GM18858 (cell line): ENCODE measurements around the gene TACR2.

Source experiments
- ATAC-seq: cut with Tn5 transposase; IDR thresholded peaks from one replicate; pipeline ENCODE4 v1.9.1; 2021; ENCODE audit not compliant: unreplicated experiment

TACR2 gene

GRCh38 chr10:69416695-69417094 lies at the start of gene TACR2:
TACR2 (minus strand) TSS chr10:69416918; CDS start chr10:69416323, 595 bp downstream.
- ATAC-seq, result no peak

DNA sequence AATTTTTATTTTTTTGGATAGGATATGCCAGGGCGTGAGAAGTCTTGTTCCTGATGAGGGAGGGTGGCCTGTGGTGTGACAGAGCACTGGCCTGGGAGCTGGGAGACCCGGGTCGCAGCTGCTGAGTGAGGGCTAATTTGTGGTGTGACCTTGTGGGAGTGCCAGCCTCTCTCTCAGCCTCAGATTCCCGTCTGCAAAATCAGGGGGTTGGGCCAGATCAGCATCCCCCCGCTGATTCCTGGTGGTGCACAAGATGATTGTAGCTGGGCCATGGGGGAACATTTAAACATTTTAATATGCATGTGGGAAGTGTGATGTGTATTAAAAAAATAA lies 49.4 kb upstream of the TACR2 start:
- ATAC-seq, result no peak

GRCh38 chr10:69465457-69466157 lies 48.9 kb upstream of the TACR2 start:
- no peak for ATAC-seq

GRCh38 chr10:69464801-69465401 lies 48.2 kb upstream of the TACR2 start:
- no peak for ATAC-seq

DNA sequence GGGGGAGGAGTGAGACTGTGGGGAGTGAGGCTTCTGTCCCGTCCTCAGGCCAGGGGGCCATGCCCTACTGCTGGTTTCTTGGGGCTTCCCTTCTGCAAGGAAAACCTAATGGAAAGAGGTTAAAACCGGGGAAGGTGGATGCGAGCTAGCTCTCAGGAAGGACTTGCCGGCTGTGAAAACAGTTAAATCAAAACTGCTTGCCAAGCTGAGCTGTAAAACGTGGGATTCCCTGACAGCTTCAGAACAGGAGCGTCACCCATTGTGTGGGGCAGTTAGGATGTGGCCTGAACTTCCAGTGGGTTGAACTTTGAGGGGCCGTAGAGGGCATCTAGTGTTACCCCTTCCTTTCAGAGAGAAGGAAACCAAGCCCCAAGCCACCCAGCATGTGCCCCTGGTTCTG lies 47.7 kb upstream of the TACR2 start:
- ATAC-seq, result no peak

DNA sequence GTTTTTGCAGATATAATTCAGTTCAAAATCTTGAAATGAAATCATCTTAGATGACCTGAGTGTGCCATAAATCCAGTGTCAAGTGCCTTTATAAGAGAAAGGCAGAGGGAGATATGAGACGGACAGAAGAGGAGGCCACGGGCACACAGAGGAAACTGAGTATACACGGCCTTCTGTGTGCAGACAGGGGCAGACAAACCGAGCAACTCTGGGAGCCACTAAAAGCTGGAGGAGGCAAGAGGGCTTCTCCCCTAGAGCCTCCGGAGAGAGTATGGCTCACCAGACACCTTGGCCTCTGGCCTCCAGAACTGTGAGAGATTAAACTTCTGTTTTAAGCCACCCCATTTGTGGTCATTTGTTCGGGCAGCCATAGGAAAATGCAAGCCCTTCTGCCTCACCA lies 47.2 kb upstream of the TACR2 start:
- no peak for ATAC-seq

GRCh38 chr10:69461243-69462025 lies 44.7 kb upstream of the TACR2 start:
- no peak for ATAC-seq

DNA sequence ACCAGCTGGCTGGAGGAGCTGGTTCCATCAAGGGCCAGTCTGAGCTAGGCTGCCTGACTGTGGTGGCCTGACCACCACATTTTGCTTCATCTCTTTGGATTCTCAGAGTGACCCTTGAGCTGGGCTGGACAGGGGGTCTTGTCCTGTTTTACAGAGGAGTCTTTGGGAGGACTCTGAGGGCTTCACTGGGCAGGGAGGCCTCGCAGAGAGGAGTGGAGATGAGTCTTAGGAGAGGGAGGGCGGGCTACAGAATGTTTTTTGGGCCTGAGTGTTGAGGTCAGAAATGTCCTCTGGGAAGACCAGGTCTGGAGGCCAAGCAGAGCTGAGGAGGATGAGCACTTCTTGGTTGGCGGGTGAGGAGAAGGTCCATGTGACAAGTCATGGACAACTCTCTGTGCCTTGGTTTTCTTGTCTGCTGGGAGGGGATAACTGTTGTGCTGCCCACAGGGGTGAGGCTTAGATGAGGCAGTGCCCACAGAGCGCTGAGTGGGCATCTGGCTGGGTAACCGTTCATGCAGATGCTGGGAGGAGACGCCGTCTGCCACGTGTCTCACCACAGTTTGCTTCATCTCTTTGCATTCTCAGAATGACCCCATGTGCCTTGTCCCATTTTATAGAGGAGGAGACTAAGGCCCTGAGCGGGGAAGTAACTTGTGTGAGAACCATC lies 44.0 kb upstream of the TACR2 start:
- ATAC-seq, result no peak

DNA sequence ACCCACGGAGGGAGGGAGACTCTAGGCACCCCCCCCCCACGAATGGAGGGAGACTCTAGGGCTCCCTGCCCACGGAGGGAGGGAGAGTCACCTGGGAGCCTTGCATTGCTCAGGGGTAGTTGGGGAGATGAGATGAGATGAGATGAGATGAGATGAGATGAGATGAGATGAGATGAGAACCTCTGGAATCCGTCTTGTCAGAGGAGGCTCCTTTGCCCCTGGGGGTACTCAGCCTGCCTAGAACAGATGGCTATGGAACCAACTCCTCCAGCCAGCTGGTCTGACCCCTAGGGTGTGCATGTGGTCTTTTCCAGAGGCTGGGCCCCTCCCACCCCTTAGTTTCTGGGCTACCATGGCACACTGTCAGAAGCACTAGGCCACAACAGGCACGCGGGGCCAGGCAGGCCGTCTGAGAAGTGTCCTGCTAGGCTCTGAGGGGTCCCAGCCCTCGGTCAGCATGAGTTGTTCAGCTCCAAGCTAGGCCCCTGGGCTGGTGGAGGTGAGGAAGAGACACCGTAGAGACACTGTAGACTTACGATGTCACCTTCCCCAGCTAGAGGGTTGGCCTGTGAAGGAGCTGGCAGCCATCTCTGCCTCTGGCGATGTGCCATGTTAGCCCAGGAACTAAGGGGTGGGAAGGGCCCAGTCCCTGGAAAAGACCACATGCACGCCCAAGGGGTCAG lies 43.3 kb upstream of the TACR2 start:
- ATAC-seq, result no peak

DNA sequence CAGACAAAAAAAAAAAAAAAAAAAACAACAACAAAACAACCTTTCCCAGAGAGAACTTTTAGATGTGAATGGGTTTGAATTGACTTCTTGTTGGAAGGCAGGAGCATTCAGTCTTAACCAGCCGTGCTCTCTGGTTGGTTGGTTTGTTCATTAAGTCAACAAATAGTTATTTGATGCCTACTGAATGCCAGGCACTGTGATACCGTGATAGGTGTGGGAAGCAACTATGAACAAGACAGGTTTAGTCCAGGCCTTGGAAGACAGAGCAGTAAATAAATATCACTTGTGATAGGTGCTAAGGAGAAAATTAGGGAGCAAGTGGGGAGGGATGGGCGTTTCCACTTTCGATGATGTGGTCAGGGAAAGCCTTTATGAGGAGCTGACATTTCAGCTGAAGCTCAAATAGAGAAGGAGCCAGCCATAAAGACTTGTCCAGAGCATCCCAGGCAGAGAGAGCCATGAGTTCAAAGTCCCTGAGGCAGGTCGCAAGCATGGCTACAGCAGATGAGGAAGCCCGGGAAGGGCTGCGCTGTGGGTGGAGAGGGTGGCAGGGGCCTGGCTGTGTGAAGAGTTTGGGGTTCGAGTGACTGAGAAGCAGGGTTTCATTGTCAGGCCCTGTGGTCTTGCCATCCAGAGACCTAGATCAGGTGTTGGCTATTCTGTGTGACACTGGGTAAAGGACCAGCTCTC lies 42.5 kb upstream of the TACR2 start:
- no peak for ATAC-seq

DNA sequence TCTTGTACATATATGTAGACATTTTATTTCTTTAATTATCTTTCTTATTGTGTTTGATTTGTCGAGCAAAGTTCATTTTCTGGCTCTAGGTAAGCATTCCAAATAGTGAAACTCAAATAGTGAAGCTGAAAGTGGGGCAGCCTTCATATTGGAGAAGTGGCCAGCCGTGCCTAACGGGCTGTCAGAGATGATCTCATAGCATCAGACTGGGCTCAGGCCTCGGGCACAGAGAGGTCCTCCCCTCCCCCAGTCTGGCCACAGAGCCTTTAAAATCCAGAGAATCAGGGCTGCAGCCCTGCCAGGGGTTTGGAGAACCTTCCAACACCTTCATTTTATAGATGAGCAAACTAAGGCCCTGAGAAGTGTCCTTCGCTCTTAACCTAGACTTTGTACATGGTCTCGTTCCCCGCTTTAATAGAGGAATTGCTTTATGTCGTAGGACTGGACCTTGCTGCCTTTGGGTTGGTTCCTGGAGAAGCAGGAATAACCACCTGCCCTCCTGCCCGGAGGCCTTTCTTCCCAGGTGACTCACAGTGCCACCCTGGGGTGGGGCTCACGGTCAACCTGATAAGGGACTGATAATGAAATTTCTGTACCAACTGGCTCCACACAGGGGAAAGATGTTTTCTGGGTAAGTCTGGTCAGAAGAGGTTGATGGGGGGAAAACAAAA lies 41.8 kb upstream of the TACR2 start:
- no peak for ATAC-seq

DNA sequence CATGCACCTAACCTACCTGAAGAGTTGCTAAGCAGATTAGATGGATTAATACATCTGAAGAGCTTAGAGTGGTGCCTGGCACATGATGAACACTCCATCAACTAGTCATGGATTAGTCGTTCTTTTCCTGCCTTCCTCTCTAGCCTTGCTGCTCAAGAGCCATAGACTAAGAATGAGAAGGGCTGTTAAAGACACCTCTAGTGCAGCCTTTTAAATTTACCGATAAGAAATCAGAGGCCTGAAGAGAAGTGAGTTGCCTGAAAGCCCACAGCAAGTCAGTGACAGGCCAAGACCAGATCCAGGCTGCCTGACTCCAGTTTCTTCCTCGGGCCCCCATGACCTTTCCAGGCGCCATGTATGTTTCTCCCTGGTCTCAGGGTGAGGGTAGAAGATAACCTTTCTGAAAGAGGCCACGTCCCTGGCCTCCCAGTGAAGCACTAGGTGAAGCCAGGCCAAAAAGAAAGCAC lies 41.1 kb upstream of the TACR2 start:
- ATAC-seq, result no peak

- ATAC-seq, result no peak
These were observed 40.4 kb upstream of the TACR2 start for GRCh38 chr10:69456880-69457693.

DNA sequence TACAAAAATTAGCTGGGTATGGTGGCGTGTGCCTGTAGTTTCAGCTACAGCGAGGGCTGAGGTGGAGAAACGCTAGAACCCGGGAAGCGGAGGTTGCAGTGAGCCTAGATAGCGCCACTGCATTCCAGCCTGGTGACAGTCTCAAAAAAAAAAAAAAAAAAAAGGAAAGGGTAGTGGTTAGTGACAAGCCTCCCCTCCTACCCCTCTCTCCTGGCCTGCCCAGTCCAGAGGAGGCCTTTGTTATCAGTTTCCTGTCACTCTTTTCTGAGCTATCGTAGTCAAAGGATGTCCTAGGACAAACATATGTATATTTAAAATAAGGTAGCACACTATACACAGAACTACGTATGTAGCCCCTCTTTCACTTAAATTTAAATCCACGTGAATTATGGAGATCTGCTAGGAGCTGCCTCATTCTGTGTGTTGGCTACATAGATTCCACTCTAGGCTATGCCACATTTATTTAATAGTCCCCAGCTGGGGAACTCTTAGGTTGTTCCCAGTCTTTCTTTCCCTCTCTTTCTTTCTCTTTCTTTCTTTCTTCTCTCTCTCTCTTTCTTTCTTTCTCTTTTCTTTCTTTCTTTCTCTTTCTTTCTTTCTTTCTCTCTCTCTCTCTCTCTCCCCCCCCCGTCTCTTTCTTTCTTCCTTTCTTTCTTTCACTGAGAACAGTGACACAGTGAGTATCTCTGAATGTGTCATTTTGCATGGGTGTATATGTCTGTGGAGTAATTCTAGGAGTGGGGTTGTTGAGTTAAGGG lies 38.5 kb upstream of the TACR2 start:
- ATAC-seq, result no peak

DNA sequence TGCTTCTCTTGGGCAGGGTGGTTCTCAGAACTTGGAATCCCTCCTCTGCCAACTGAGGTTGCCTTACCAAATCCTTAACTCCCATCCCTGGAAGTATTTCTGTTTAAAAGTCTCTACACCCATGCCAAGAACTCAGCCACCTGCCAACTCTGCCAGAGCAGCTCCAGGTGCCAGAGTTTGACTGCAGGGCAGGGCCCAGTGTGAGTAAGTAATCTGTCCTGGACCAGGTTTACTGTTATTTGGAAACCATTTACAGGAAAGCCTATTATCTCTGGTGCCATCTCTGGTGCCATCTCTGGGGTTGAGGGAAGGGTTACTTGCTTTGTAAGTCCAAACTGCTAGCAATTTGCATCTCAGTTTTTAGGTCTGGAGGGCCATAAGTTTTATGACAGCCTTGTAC lies 37.1 kb upstream of the TACR2 start:
- no peak for ATAC-seq

- ATAC-seq, result no peak
These were observed 36.1 kb upstream of the TACR2 start for GRCh38 chr10:69452676-69453415.

- ATAC-seq, result no peak
These were observed 35.1 kb upstream of the TACR2 start for GRCh38 chr10:69451784-69452251.
